Hematopoietic multipotent progenitor cell (in vitro differentiated cells): ENCODE measurements around the gene ZNF354B. TPM values are rescaled to one million over a fixed set of nuclear protein-coding genes. Genes with fewer than 3 reads are reported as not detected.
"Not testable (repeated sequence)": the region's sequence is repeated elsewhere in the genome, so short reads cannot be mapped to it uniquely, and the experiment has no call there.

Source experiments
- DNase-seq, 3 donors: peaks; one replicate each; pipeline ENCODE4 v3.0.0-alpha.2; 2011 to 2015; ENCODE audit warnings: low read depth in 2 of 3, low spot score in 2 of 3
- small RNA-seq: library from RNA; depleted of rRNA; stranded (forward); fragments of <200 nt; gene quantifications from one replicate; pipeline ENCODE3, GENCODE V24; 2012
- total RNA-seq: library from RNA; depleted of rRNA; stranded (reverse); fragments of >200 nt; gene quantifications from one replicate; pipeline ENCODE4 v1.2.3, GENCODE V29; 2012

ZNF354B gene
- total RNA-seq, 1 donor, result 8.6 TPM

- not testable (repeated sequence) for DNase-seq
These were observed 23.5 kb downstream of the ZNF354B start for GRCh38 chr5:178883115-178883694.

- no peak for DNase-seq
These were observed 24.2 kb downstream of the ZNF354B start for GRCh38 chr5:178883815-178884430.

- peak; percentile 1 to 23 (median 17) for DNase-seq
These were observed 36.1 kb downstream of the ZNF354B start, which contains the start of gene ZFP2 for GRCh38 chr5:178895615-178896571. TSS of gene ZFP2 (plus strand) at chr5:178895913. CDS start at chr5:178931314, 35,401 bp downstream.

GRCh38 chr5:178899289-178899688 lies 39.5 kb downstream of the ZNF354B start:
- no peak for DNase-seq

GRCh38 chr5:178902849-178903248 lies 43.1 kb downstream of the ZNF354B start:
- no peak for DNase-seq

- no peak for DNase-seq
These were observed 72.3 kb downstream of the ZNF354B start for GRCh38 chr5:178931846-178932760.

Small RNA genes within 50 kb of the gene (small RNA-seq; reads per million reads assigned to genes)
- gene AC126915.2 (not detected), gene AC126915.3 (not detected)

Other genes starting within 250 kb of the ZNF354B start
- gene CLK4, start 232.9 kb upstream of the ZNF354B start, total RNA-seq, result 18.9 TPM
- gene ZNF354A, start 129.3 kb upstream of the ZNF354B start, total RNA-seq, result 3.2 TPM
- 0.27 TPM for gene ZFP2, start 36.0 kb downstream of the ZNF354B start, total RNA-seq
- gene ZNF454, start 81.2 kb downstream of the ZNF354B start, total RNA-seq, result 0.54 TPM
- not detected for gene GRM6, start 135.4 kb downstream of the ZNF354B start, total RNA-seq
- gene ZNF879, start 163.9 kb downstream of the ZNF354B start, total RNA-seq, result 5.4 TPM
- gene ZNF354C, start 200.4 kb downstream of the ZNF354B start, total RNA-seq, result 3.2 TPM